Nephron progenitor cell (in vitro differentiated cells): ENCODE results near the gene GPC5.
A peak's percentile ranks its signal among the peaks of the same experiment; 100 is the strongest.

ENCODE experiments used
- DNase-seq: peaks from one replicate; pipeline ENCODE4 v3.0.0; 2021
- H3K27ac Mint-ChIP-seq: 2 replicates; pipeline ENCODE4 v1.8.0; 2021; ENCODE audit warnings: mild to moderate bottlenecking, moderate library complexity, mixed read lengths
- H3K27me3 Mint-ChIP-seq: 2 replicates; pipeline ENCODE4 v1.8.0; 2021; ENCODE audit warnings: mild to moderate bottlenecking, low read depth, mixed read lengths; ENCODE audit not compliant: poor library complexity
- H3K36me3 Mint-ChIP-seq: 2 replicates; pipeline ENCODE4 v1.8.0; 2021; ENCODE audit warnings: low read depth, mixed read lengths
- H3K4me1 Mint-ChIP-seq: 2 replicates; pipeline ENCODE4 v1.8.0; 2021; ENCODE audit warnings: mixed read lengths
- H3K4me3 Mint-ChIP-seq: 2 replicates; pipeline ENCODE4 v1.8.0; 2021; ENCODE audit warnings: mild to moderate bottlenecking, moderate library complexity, mixed read lengths
- H3K9me3 Mint-ChIP-seq: 2 replicates; pipeline ENCODE4 v1.8.0; 2021; ENCODE audit warnings: mild to moderate bottlenecking, moderate library complexity, mixed read lengths
- CTCF ChIP-seq: fragments of 200-600 bp; sonication (generic); IDR thresholded peaks from 2 replicates; pipeline ENCODE4 v1.5.0; 2021; ENCODE audit warnings: antibody characterized with exemption

GPC5 gene

GRCh38 chr13:91470681-91471080 is 72.3 kb downstream of the GPC5 start:
- no peak overlapping the region for H3K27ac Mint-ChIP-seq
- H3K9me3 Mint-ChIP-seq = no peaks in the 10 kb centered on the region
- no peaks in the 10 kb centered on the region for H3K4me1 Mint-ChIP-seq
- H3K4me3 Mint-ChIP-seq = no peak overlapping the region
- no peak for DNase-seq
- H3K27me3 Mint-ChIP-seq = peaks cover 2% of the 10 kb centered on the region
- TF ChIP-seq CTCF = no peak
- no peaks in the 10 kb centered on the region for H3K36me3 Mint-ChIP-seq

- Mint-ChIP-seq H3K27ac (no peak overlapping the region), H3K27me3 (no peaks in the 10 kb centered on the region), H3K4me3 (no peak overlapping the region), H3K4me1 (peaks cover 6% of the 10 kb centered on the region), H3K9me3 (no peaks in the 10 kb centered on the region), H3K36me3 (no peaks in the 10 kb centered on the region)
- no peak for TF ChIP-seq CTCF
- peak; percentile 6 for DNase-seq
These were observed 84.0 kb downstream of the GPC5 start for GRCh38 chr13:91482427-91482826.

GRCh38 chr13:91491980-91492379 is 93.6 kb downstream of the GPC5 start:
- TF ChIP-seq CTCF = no peak
- Mint-ChIP-seq H3K27me3 (no peaks in the 10 kb centered on the region), H3K9me3 (peaks cover 14% of the 10 kb centered on the region), H3K4me1 (no peaks in the 10 kb centered on the region), H3K36me3 (peaks cover 5% of the 10 kb centered on the region), H3K4me3 (no peak overlapping the region), H3K27ac (no peak overlapping the region)
- DNase-seq = no peak

GRCh38 chr13:91493442-91493841 is 95.0 kb downstream of the GPC5 start:
- TF ChIP-seq CTCF = no peak
- no peak overlapping the region for H3K4me3 Mint-ChIP-seq
- no peak overlapping the region for H3K27ac Mint-ChIP-seq
- no peaks in the 10 kb centered on the region for H3K27me3 Mint-ChIP-seq
- DNase-seq = no peak
- H3K4me1 Mint-ChIP-seq = no peaks in the 10 kb centered on the region
- peaks cover 5% of the 10 kb centered on the region for H3K9me3 Mint-ChIP-seq
- H3K36me3 Mint-ChIP-seq = no peaks in the 10 kb centered on the region

GRCh38 chr13:91498298-91498697 is 99.9 kb downstream of the GPC5 start:
- H3K36me3 Mint-ChIP-seq = no peaks in the 10 kb centered on the region

More at GRCh38 chr13:91498298-91498697, 99.9 kb downstream of the GPC5 start:
- Mint-ChIP-seq H3K4me3 (no peak overlapping the region), H3K27me3 (no peaks in the 10 kb centered on the region), H3K9me3 (no peaks in the 10 kb centered on the region), H3K4me1 (no peaks in the 10 kb centered on the region), H3K27ac (no peak overlapping the region)
- no peak for DNase-seq
- no peak for TF ChIP-seq CTCF
